HG02970 (cell line): ENCODE data around the gene DLG4.

Experiments
- ATAC-seq: cut with Tn5 transposase; IDR thresholded peaks from one replicate; pipeline ENCODE4 v1.9.1; 2021; ENCODE audit warnings: mild to moderate bottlenecking, moderate library complexity, moderate number of reproducible peaks; ENCODE audit not compliant: unreplicated experiment, low FRiP score

The DLG4 gene

GRCh38 chr17:7219812-7220592, at the start of gene DLG4, which contains the start of gene ACADVL:
TSS of gene DLG4 (minus strand) at chr17:7219836.
TSS of gene ACADVL (plus strand) at chr17:7219938. CDS start at chr17:7219985, 47 bp downstream.
- peak; percentile 52 for ATAC-seq

GRCh38 chr17:7266784-7267183, 47.1 kb upstream of the DLG4 start:
- no peak for ATAC-seq

DNA sequence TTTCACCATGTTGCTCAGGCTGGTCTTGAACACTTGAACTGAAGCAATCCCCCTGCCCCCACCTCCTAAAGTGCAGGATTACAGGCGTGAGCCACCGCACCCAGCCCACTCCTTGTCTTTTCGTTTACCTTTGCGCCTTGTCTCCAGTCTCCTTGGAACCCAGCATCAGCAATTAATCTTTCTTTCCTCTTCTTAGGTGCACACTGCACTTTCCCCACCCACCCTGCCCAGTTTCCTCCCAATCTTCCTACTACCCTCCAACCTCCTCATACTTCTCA, 44.1 kb upstream of the DLG4 start:
- ATAC-seq: no peak

DNA sequence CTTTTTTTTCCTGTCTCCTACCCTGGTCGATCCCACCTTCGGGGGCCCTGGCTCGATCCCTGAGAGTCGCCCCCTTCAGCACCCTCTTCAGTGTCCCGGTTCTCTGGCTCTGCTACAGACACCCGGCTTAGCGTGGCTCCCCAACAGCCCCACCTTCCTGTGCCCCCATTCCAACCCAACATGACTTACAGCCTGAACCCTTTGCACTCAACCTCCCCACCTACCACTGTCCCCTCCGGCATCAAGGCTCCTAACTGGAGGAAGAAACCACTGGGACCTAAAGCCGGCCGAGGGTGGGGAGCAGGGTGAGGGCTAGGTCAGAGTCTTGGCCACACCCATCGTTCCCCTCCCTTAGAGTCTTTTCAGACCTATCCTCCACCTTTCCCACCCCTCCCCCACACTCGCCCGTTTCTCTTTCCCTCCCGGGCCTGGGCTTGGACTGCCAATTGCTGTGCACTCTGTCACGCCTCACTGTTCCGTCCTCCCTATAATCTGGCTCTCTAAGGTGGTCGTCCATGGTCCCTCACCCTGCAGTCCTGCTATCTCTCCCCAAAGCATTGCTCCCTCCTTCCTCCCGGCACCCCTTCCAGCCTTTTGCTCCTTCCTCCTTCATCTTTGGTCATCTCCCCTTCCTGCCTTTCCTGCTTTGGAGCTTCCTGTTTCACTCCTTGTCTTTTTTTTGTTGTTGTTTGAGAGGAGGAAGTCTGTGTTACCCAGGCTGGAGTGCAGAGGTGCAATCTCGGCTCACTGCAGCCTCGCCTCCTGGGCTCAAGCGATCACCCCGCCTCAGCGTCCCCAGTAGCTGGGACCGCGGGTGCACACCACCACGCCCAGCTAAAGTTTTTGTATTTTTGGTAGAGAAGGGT, 43.5 kb upstream of the DLG4 start:
- no peak for ATAC-seq

- no peak for ATAC-seq
These were observed 42.7 kb upstream of the DLG4 start, which contains the start of gene CLDN7 for GRCh38 chr17:7262192-7262934. TSS of gene CLDN7 (minus strand) at chr17:7262478. CDS start at chr17:7262043, 435 bp downstream.

DNA sequence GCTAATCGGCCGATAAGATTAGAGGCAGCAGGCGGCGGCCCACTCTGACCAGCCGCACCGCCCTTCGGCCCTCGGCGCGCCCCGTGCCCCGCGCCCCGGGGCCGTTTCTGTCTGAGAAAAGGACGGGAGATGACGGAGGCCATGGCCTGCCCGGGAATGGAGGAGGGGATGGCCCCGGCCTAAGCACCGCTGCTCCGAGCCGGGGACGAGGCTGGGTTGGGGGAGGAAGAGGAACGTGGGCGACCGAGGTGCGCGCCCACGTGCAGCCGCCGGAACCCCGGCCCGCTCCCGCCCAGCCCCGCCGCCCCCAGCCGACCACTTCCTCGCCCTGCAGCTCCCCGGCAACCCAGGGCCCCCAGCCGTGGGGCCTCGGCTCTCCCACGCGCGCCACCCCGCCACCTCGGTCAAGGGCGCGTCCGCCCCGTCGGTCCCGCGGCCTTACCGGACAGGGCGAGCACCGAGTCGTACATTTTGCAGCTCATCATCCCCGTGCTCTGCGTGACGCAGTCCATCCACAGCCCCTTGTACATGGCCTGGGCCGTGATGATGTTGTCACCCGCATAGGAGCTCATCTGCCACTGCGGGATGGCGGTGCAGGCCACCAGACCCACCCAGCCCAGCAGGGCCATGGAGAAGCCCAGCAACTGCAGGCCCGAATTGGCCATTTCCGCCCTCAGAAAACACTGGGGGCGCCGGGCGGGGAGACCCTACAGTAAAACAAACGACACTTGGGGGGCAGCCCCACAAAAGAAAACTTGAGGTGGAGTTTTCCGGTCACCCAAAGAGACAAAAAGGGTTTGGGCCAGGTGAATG, 41.9 kb upstream of the DLG4 start:
- ATAC-seq: no peak

DNA sequence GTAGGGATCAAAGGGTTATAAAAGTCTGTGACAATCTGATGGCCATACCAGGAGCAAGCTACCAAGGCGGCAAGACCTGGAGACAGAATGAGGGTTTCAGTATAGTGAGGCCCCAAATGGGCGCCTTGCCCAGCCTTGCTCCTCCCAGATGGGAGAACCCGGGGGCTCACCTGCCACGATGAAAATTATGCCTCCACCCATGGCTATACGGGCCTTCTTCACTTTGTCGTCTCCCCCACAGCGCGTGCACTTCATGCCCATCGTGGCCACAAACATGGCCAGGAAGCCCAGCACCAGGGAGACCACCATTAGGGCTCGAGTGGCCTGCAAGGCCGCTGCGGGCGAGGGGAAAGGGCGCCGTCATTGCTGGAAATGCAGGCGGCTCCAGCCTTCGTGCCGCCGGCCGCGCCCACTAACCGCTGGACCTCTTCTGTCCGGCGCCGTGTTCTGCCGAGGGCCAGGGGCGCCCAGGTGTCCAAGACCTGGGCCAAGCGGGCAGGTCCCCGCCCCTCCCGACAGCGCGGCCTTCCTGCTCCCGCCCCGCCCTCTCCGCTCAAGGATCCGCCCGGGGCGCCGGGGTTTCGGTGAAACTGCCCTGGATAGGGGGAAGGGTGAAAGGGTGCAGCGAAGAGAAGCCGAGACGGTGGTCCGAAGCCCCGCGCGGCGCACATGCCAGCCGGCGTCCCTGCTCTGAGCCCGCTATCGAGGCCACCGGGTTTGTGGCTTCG, 41.2 kb upstream of the DLG4 start:
- ATAC-seq: no peak

GRCh38 chr17:7260151-7260550, 40.5 kb upstream of the DLG4 start:
- ATAC-seq: no peak

DNA sequence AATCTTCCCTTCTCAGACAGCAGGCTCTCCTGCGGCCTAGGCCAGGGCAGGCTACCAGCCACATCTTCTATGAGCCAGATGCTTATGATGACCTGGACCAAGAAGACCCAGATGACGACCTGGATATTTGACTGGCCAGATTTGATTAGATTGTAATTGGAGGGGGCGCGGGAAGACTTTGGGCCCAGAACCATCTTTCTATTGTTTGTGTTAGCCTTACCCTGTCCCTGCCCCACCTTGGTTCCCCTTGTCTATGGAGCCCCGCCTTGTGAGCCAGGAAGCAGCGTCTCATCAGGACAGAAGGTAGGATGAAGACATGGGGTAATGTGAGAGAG, 39.9 kb upstream of the DLG4 start:
- no peak for ATAC-seq

GRCh38 chr17:7258731-7259554, 39.3 kb upstream of the DLG4 start:
- no peak for ATAC-seq

DNA sequence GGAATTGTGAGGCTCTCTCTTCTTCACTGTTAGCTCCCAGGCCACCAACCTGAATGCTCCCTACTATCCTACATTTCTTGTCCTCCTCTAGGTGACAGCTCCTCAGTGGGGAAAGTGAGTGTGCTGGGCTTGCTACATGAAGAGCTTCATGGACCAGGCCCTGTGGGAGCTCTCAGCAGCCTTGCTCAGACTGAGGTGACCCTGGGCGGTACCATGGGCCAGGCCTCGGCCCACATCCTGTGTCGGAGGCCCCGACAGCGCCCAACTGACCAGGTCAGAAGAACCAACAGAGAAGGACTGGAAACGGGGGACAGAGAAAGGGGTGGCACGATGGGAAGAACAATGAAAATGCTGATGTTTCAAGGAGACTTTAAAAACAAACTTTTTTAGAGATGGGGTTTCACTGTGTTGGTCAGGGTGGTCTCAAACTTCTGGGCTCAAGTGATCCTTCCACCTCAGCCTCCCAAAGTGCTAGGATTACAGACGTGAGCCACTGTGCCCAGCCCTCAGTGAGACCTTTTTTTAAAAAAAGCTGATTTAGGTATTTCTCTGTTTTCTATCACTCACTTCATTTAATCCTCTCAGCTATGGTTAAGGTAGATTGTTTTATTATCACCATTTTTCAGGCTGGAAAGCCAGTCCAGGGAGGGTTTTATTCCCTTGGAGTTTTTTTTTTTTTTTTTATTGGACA, 37.3 kb upstream of the DLG4 start:
- no peak for ATAC-seq

- ATAC-seq: no peak
These were observed 34.9 kb upstream of the DLG4 start for GRCh38 chr17:7254511-7254910.

GRCh38 chr17:7253082-7253481, 33.4 kb upstream of the DLG4 start:
- ATAC-seq: no peak

GRCh38 chr17:7252176-7253043, 32.8 kb upstream of the DLG4 start, which contains the start of gene ELP5:
TSS of gene ELP5 (plus strand) at chr17:7252215. CDS start at chr17:7252551, 336 bp downstream.
- peak; percentile 43 for ATAC-seq

DNA sequence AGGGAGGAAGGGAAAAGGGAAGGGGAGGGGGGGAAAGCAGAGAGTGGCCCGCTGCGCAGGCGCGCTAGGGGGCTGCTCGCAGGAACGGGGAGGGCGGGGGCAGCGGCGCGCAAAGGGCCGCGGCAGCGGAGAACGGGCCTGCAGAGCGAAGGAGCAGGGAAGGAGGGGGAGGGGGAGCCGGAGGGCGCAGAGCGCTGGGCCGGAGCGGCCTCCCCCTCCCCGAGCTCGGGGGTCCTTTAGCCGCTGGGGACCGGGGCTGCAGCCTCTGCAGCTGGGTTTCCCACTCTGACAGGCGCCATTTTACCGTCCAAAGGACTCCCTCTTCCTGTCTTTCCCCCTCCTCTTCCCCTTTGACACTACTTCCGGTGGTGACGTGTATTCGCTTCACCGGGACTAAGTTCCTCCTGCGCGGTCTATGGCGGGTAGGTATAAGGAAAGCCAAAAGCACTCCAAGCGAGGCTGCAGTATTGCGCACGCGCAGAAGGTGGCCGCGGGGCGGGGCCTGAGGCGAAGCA, 32.1 kb upstream of the DLG4 start, which contains the start of gene CTDNEP1:
Gene CTDNEP1 (minus strand): TSS at position 74 of the 515 bp plus-strand sequence. CDS start 438 bp downstream, outside the sequence.
- ATAC-seq: peak; percentile 82

GRCh38 chr17:7250695-7251627, 31.3 kb upstream of the DLG4 start:
- no peak for ATAC-seq
